ENCODE results near the gene LGALS7.
"Not testable (repeated sequence)": the region's sequence is repeated elsewhere in the genome, so short reads cannot be mapped to it uniquely, and the experiment has no call there.

LGALS7 gene

GRCh38 chr19:38773469-38774177 lies at the start of gene LGALS7:
LGALS7 (minus strand) TSS chr19:38773517; CDS start chr19:38773492, 25 bp downstream.
- no peak for DNase-seq

DNA sequence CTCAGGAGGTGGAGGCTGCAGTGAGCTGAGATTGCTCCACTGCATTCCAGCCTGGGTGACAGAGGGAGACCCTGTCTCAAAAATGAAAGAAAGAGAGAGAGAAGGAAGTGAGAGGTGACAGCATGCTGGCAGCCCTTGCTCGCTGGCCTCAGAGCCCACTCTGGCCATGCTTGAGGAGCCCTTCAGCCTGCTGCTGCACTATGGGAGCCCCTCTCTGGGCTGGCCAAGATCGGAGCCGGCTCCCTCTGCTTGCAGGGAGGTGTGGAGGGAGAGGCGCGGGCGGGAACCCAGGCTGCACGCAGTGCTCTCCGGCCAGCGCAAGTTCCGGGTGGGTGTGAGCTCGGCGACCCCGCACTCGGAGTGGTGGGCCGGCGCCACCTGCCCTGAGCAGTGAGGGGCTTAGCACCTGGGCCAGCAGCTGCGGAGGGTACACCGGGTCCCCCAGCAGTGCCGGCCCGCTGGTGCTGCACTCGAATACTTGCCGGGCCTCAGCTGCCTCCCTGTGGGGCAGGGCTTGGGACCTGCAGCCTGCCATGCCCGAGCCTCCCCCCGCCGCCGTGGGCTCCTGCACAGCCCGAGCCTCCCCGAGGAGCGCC lies 48.0 kb upstream of the LGALS7 start:
- DNase-seq: not testable (repeated sequence)

- DNase-seq: no peak
Measured at GRCh38 chr19:38819231-38819920, 46.1 kb upstream of the LGALS7 start.

- no peak for DNase-seq
Measured at GRCh38 chr19:38817081-38817480, 43.8 kb upstream of the LGALS7 start.

DNA sequence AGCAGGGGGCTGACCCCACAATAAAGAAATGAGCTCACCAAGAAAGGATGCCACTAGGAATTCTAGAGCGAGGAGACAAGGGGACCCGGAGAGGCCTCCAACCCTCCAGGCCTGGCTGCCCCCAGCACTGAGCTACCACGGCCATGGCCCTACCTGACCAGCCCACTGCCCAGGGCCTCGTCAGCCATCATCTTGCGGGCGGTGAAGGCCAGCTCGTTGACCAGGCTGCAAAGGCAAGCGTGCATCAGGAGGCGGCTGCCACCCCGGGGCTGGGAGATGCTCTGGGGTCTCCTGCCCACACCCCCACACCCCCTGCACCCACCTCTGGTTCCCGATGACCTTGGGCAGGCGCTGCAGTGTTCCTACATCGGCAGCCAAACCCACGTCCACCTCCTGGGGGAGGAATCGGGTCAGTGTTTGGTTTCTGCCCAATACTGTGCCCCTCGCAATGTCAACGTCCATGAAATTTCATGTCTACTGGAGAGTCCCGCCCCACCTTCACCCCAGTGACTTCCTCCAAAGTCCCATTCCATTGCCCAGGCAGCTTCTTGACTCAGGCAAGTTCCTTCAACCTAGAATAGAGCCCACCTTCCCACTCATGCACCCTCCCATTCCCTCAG lies 42.9 kb upstream of the LGALS7 start:
- no peak for DNase-seq

- DNase-seq: no peak
Measured at GRCh38 chr19:38815059-38816001, 42.0 kb upstream of the LGALS7 start.

GRCh38 chr19:38813932-38814331 lies 40.6 kb upstream of the LGALS7 start:
- not testable (repeated sequence) for DNase-seq

- no peak for DNase-seq
Measured at GRCh38 chr19:38813323-38813722, 40.0 kb upstream of the LGALS7 start.

- no peak for DNase-seq
Measured at GRCh38 chr19:38812841-38813320, 39.6 kb upstream of the LGALS7 start, which contains the start of gene LGALS4. LGALS4 (minus strand) TSS chr19:38812945; CDS start chr19:38812886, 59 bp downstream.

- DNase-seq: no peak
Measured at GRCh38 chr19:38812009-38812840, 38.9 kb upstream of the LGALS7 start.

- no peak for DNase-seq
Measured at GRCh38 chr19:38809592-38810252, 36.4 kb upstream of the LGALS7 start.

GRCh38 chr19:38808741-38809140 lies 35.4 kb upstream of the LGALS7 start:
- DNase-seq: no peak

DNA sequence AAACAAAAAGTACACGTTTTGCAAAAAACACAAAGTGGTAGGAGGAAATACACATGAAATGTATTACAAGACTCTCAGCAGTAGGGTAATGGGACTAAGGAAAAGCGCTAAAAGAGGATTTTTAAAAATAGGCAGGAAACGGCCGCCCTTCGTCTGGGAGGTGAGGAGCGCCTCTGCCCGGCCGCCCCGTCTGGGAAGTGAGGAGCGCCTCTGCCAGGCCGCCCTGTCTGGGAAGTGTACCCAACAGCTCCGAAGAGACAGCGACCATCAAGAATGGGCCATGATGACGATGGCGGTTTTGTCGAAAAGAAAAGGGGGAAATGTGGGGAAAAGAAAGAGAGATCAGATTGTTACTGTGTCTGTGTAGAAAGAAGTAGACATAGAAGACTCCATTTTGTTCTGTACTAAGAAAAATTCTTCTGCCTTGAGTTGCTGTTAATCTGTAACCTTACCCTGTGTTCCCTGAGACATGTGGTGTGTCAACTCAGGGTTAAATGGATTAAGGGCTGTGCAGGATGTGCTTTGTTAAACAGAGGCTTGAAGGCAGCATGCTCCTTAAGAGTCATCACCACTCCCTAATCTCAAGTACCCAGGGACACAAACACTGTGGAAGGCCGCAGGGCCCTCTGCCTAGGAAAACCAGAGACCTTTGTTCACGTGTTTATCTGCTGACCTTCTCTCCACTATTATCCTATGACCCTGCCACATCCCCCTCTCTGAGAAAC lies 34.2 kb upstream of the LGALS7 start:
- DNase-seq: not testable (repeated sequence)

GRCh38 chr19:38806371-38806770 lies 33.1 kb upstream of the LGALS7 start:
- DNase-seq: no peak

GRCh38 chr19:38805180-38805579 lies 31.9 kb upstream of the LGALS7 start:
- DNase-seq: no peak

GRCh38 chr19:38803543-38803942 lies 30.2 kb upstream of the LGALS7 start:
- no peak for DNase-seq

GRCh38 chr19:38801359-38802095 lies 28.2 kb upstream of the LGALS7 start:
- no peak for DNase-seq

DNA sequence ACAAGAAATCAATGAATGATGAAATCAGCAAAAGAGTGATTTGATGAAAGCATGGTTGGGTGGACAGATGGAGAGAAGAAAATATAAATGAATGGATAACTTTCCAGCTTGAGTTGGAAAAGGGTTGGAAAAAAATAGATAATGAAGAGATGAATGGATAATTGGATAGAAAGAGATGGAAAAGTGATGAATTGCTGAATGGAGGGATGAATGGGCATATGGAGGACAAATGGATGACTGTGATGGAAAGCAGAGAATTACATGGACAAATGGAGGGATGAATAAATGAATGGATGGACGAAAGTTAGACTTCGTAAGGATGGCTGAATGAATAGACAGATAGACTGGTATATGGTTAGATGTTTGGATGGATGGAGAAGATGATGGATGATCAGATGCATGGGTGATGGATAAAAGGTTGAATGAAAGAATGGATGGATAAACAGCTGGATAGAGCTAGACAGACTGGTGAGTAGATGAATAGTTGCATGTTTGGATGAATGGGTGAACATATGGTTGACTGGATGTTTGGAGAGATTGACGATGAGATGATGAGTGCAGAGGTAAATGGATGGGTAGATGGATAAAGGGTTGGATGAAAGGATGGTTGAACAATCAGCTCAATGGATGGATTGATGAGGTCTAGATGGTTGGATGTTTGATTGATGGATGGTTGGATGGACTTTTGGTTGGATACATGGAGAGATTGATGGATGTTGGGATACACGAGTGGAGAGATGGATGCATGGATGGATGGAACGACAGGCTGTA lies 27.4 kb upstream of the LGALS7 start:
- DNase-seq: no peak
